Thyroid gland (tissue), 4 donors: ENCODE measurements around the gene HENMT1. TPM values are rescaled to one million over a fixed set of nuclear protein-coding genes. Genes with fewer than 3 reads are reported as not detected.

ENCODE experiments used
- DNase-seq, 2 donors: peaks; one replicate each; pipeline ENCODE4 v3.0.0-alpha.2; 2019
- H3K27ac ChIP-seq, 3 donors: fragments of 200-600 bp; sonication (generic); 1 replicate in 2 of 3; 2 replicates in 1 of 3; pipeline ENCODE4 v1.5.1; 2016 to 2019; ENCODE audit warnings: mild to moderate bottlenecking in 1 of 3, moderate library complexity in 1 of 3
- H3K27me3 ChIP-seq: fragments of 200-600 bp; sonication (generic); one replicate; pipeline ENCODE4 v1.5.1; 2019
- H3K36me3 ChIP-seq, 2 donors: fragments of 200-600 bp; sonication (generic); one replicate each; pipeline ENCODE4 v1.5.1; 2016 to 2019
- H3K4me1 ChIP-seq, 2 donors: fragments of 200-600 bp; sonication (generic); one replicate each; pipeline ENCODE4 v1.5.1; 2017 to 2019
- H3K4me3 ChIP-seq, 3 donors: fragments of 200-600 bp; sonication (generic); replicated peaks in 1 of 3; 1 replicate in 2 of 3; 2 replicates in 1 of 3; pipeline ENCODE4 v1.5.1; 2016; ENCODE audit warnings: mild to moderate bottlenecking in 1 of 3
- H3K9me3 ChIP-seq: fragments of 200-600 bp; sonication (generic); one replicate; pipeline ENCODE4 v1.5.1; 2017
- POLR2A ChIP-seq, 2 donors: fragments of 450-650 bp; IDR thresholded peaks; one replicate each; pipeline ENCODE4 v1.6.1; 2017; ENCODE audit warnings: antibody characterized with exemption in 2 of 2, mild to moderate bottlenecking in 2 of 2, moderate library complexity in 1 of 2
- WGBS, 2 donors: methylation state at CpG; one replicate each; pipeline ENCODE4 v1.1.5; 2017; 5-methylcytosine and 5-hydroxymethylcytosine counted together
- intact Hi-C: fragments of 100-400 bp; cut with DNase I; formaldehyde crosslinking; loops from one replicate; pipeline ENCODE4 v1.15.1; 2023
- total RNA-seq, 4 donors: library from RNA; depleted of rRNA; stranded (reverse); fragments of >200 nt; gene quantifications; one replicate each; pipeline ENCODE4 v1.2.3, GENCODE V29; 2016
- TF ChIP-seq, protein P1 (sequence below), 6 experiments: fragments of 200-600 bp in 3 of 6; fragments of 450-650 bp in 3 of 6; sonication (generic) in 3 of 6; IDR thresholded peaks; one replicate each; pipeline ENCODE4 v1.5.1; 2016 to 2019; ENCODE audit warnings: antibody characterized with exemption in 6 of 6, mild to moderate bottlenecking in 2 of 6, inconsistent platforms in 1 of 6, moderate library complexity in 1 of 6

The HENMT1 gene
- total RNA-seq, 4 donors from 2014 or later, result 1.5 to 7.3 (median 3.2) TPM

DNA sequence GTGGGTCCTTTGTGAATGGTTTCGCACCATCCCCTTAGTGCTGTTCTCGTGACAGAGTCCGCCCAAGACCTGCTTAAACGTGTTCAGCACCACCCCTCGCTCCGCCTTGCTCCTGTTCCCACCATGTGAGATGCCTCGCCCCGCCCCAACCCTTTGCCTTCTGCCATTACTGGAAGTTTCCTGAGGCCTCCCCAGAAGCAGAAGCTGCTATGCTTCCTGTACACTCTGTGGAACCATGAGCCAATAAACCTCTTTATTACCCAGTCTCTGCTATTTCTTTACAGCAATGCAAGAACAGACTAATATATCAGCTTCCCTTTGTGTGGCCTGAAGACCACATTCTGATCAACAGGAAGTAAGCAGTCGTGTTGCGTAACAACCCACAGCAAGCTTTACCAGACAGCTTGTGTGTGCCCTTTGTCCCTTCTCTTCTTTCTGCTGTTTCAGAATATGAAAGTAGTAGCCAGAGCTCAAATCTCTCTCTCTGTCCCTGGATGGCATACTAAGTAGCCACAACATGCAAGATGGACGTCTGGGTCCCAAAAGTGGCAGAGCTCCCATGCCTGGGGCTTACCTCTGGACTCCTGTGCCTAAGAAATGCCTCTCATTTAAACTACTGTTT is 14.1 kb downstream of the HENMT1 start:
- 88 to 90% methylated on average over 11 of the region's 11 CpGs for WGBS, 2 donors
- H3K4me3 ChIP-seq, result no peak overlapping the region
- peaks cover 0 to 3% of the 10 kb centered on the region in 2 donors for H3K4me1 ChIP-seq
- intact Hi-C loops, result no loop called here
- H3K27ac ChIP-seq, result peak overlapping the region; percentile 11 to 45 (median 26)
- H3K9me3 ChIP-seq, result no peaks in the 10 kb centered on the region
- peak; percentile 34 to 40 for DNase-seq
- H3K36me3 ChIP-seq, result no peaks in the 10 kb centered on the region
- H3K27me3 ChIP-seq, result no peaks in the 10 kb centered on the region
- TF ChIP-seq, protein P1, sequence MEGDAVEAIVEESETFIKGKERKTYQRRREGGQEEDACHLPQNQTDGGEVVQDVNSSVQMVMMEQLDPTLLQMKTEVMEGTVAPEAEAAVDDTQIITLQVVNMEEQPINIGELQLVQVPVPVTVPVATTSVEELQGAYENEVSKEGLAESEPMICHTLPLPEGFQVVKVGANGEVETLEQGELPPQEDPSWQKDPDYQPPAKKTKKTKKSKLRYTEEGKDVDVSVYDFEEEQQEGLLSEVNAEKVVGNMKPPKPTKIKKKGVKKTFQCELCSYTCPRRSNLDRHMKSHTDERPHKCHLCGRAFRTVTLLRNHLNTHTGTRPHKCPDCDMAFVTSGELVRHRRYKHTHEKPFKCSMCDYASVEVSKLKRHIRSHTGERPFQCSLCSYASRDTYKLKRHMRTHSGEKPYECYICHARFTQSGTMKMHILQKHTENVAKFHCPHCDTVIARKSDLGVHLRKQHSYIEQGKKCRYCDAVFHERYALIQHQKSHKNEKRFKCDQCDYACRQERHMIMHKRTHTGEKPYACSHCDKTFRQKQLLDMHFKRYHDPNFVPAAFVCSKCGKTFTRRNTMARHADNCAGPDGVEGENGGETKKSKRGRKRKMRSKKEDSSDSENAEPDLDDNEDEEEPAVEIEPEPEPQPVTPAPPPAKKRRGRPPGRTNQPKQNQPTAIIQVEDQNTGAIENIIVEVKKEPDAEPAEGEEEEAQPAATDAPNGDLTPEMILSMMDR (IDR thresholded peaks at IDR 0.05), result no peak
- no peak for TF ChIP-seq POLR2A (IDR thresholded peaks at IDR 0.05)

GRCh38 chr1:108646265-108646647 is 14.6 kb downstream of the HENMT1 start:
- Histone ChIP-seq H3K9me3 (no peaks in the 10 kb centered on the region), H3K27ac (peak overlapping the region in 1 of 3 donors; percentile 11), H3K27me3 (no peaks in the 10 kb centered on the region), H3K4me3 (no peak overlapping the region), H3K36me3 (no peaks in the 10 kb centered on the region), H3K4me1 (peaks cover 0 to 3% of the 10 kb centered on the region in 2 donors)
- intact Hi-C loops, result no loop called here
- 95 to 96% methylated on average over 4 of the region's 4 CpGs for WGBS, 2 donors
- TF ChIP-seq, protein P1 (IDR thresholded peaks at IDR 0.05), result no peak
- no peak for TF ChIP-seq POLR2A (IDR thresholded peaks at IDR 0.05)
- no peak for DNase-seq

GRCh38 chr1:108645564-108646184 is 15.2 kb downstream of the HENMT1 start:
- H3K4me3 ChIP-seq, result no peak overlapping the region
- 78 to 84% methylated on average over 9 of the region's 9 CpGs for WGBS, 2 donors
- no peaks in the 10 kb centered on the region for H3K36me3 ChIP-seq
- peaks cover 0 to 3% of the 10 kb centered on the region in 2 donors for H3K4me1 ChIP-seq
- intact Hi-C loops, result no loop called here
- no peaks in the 10 kb centered on the region for H3K9me3 ChIP-seq
- H3K27ac ChIP-seq, result no peak overlapping the region
- no peaks in the 10 kb centered on the region for H3K27me3 ChIP-seq
- TF ChIP-seq POLR2A (IDR thresholded peaks at IDR 0.05), result no peak
- TF ChIP-seq, protein P1 (IDR thresholded peaks at IDR 0.05), result no peak
- no peak for DNase-seq

GRCh38 chr1:108644984-108645383 is 15.9 kb downstream of the HENMT1 start:
- peak; percentile 37 to 40 for DNase-seq

More at GRCh38 chr1:108644984-108645383, 15.9 kb downstream of the HENMT1 start:
- TF ChIP-seq POLR2A (IDR thresholded peaks at IDR 0.05), result no peak
- TF ChIP-seq, protein P1 (IDR thresholded peaks at IDR 0.05), result no peak
- no peak overlapping the region for H3K4me3 ChIP-seq
- H3K27ac ChIP-seq, result no peak overlapping the region
- H3K4me1 ChIP-seq, result peaks cover 0 to 3% of the 10 kb centered on the region in 2 donors
- H3K36me3 ChIP-seq, result no peaks in the 10 kb centered on the region
- no peaks in the 10 kb centered on the region for H3K27me3 ChIP-seq
- H3K9me3 ChIP-seq, result no peaks in the 10 kb centered on the region
- intact Hi-C loops, result no loop called here
- 30 to 31% methylated on average over 7 of the region's 7 CpGs for WGBS, 2 donors
